ENCODE measurements around the gene MCIDAS. TPM values are rescaled to one million over a fixed set of nuclear protein-coding genes. Genes with fewer than 3 reads are reported as not detected.

MCIDAS gene
- total and polyA plus RNA-seq, 2 of the 13 experiments (the other 11 are each of a cell fraction or from before 2014, with no cell fraction given) = not detected

- peak; percentile 31; the same call in 1 of the 2 replicates for TF ChIP-seq ZNF770 (CRISPR knock-in tag; IDR thresholded peaks at IDR 0.05)
- no peak for TF ChIP-seq CEBPZ (IDR thresholded peaks at IDR 0.05; ENCODE audit: low read length)
- peak; percentile 62; the same call in 1 of the 2 replicates for TF ChIP-seq ZNF687 (CRISPR knock-in tag; IDR thresholded peaks at IDR 0.05)
- no peak for TF ChIP-seq THAP8 (CRISPR knock-in tag; IDR thresholded peaks at IDR 0.05; ENCODE audit: borderline replicate concordance)
- no peak for TF ChIP-seq KLF13 (CRISPR knock-in tag; IDR thresholded peaks at IDR 0.05)
- 0 out of 2 replicates have a peak, but pooled peaks have one; percentile 33 for TF ChIP-seq ZNF564 (CRISPR knock-in tag; IDR thresholded peaks at IDR 0.05)
- no peak for TF ChIP-seq RFXANK (CRISPR knock-in tag; IDR thresholded peaks at IDR 0.05)
- TF ChIP-seq RELA (CRISPR knock-in tag; IDR thresholded peaks at IDR 0.05) = no peak
- peak; percentile 33; the same call in 1 of the 2 replicates for TF ChIP-seq ARNT2 (CRISPR knock-in tag; IDR thresholded peaks at IDR 0.05; ENCODE audit: low read depth)
- peak; percentile 81; the same call in 1 of the 2 replicates for TF ChIP-seq MYPOP (CRISPR knock-in tag; IDR thresholded peaks at IDR 0.05)
- no peak for TF ChIP-seq FOXA3 (CRISPR knock-in tag; IDR thresholded peaks at IDR 0.05)
- TF ChIP-seq NFRKB (IDR thresholded peaks at IDR 0.05) = no peak
- 0 out of 2 replicates have a peak, but pooled peaks have one; percentile 24 for TF ChIP-seq PATZ1 (CRISPR knock-in tag; IDR thresholded peaks at IDR 0.05)
- no peak for TF ChIP-seq ZNF615 (CRISPR knock-in tag; IDR thresholded peaks at IDR 0.05; ENCODE audit: borderline replicate concordance)
Measured at GRCh38 chr5:55232985-55233928, 6.1 kb upstream of the MCIDAS start, which contains the start of gene CCNO (continued).
